AG04449 (cell line): Measurements from ENCODE around the gene NXNL1.

Source experiments
- CTCF ChIA-PET: fragments of 350-600 bp; formaldehyde crosslinking; extraction: SDS; loops from one replicate; lab custom pipeline; 2021; ENCODE audit warnings: antibody characterized with exemption; lab: Yijun Ruan, JAX
- POLR2A ChIA-PET: fragments of 400-600, 350-600 bp; formaldehyde crosslinking; extraction: SDS; loops from one replicate; lab custom pipeline; 2020; ENCODE audit warnings: antibody characterized with exemption, inconsistent platforms; lab: Yijun Ruan, JAX
- DNase-seq: peaks from one replicate; pipeline ENCODE4 v3.0.0-alpha.2; 2010; ENCODE audit warnings: low read depth, low spot score
- H3K4me3 ChIP-seq: 2 replicates; pipeline ENCODE4 v1.5.1; 2011; ENCODE audit warnings: low read depth, mild to moderate bottlenecking, control low read depth, low read length
- CTCF ChIP-seq: IDR thresholded peaks from one replicate; pipeline ENCODE4 v1.5.1; 2011; ENCODE audit warnings: mild to moderate bottlenecking, moderate library complexity, low read length, control low read depth, inconsistent platforms; ENCODE audit not compliant: insufficient read depth; ENCODE audit errors: missing control alignments

The NXNL1 gene

GRCh38 chr19:17466487-17466850, 5.7 kb upstream of the NXNL1 start:
- H3K4me3 ChIP-seq: no peak overlapping the region
- CTCF ChIA-PET: interaction anchor here (0.7 to 4.1 kb wide), 25 partner anchors 9 to 174 kb away, joined by 3 to 28 read pairs (median 5); partner anchors contain the start of genes ABHD8 and CCDC194
- no peak for TF ChIP-seq CTCF
- POLR2A ChIA-PET: no interaction called here
- no peak for DNase-seq

GRCh38 chr19:17458970-17459369, 1.8 kb downstream of the NXNL1 start:
- ChIA-PET CTCF (interaction anchor here (0.7 to 1.4 kb wide), 5 partner anchors 8 to 115 kb away, joined by 3 to 4 read pairs (median 3); partner anchors contain the start of gene TMEM221), POLR2A (no interaction called here)
- no peak for DNase-seq
- no peak for TF ChIP-seq CTCF
- no peak overlapping the region for H3K4me3 ChIP-seq

GRCh38 chr19:17457616-17458015, 3.1 kb downstream of the NXNL1 start:
- ChIA-PET CTCF (no interaction called here), POLR2A (no interaction called here)
- DNase-seq: no peak
- no peak for TF ChIP-seq CTCF
- H3K4me3 ChIP-seq: no peak overlapping the region

- ChIA-PET POLR2A (no interaction called here), CTCF (interaction anchor here (3.1 kb wide), 1 partner anchor 9 kb away, joined by 28 read pairs; no protein-coding TSS in a partner anchor)
- H3K4me3 ChIP-seq: no peak overlapping the region
- TF ChIP-seq CTCF: no peak
- no peak for DNase-seq
Observed at GRCh38 chr19:17456127-17456526, 4.6 kb downstream of the NXNL1 start.

- no peak overlapping the region for H3K4me3 ChIP-seq
- POLR2A ChIA-PET: no interaction called here
- DNase-seq: no peak
- TF ChIP-seq CTCF: no peak
- CTCF ChIA-PET: interaction anchor here (0.8 to 3.1 kb wide), 6 partner anchors 10 to 330 kb away, joined by 3 to 28 read pairs (median 4); no protein-coding TSS in a partner anchor
Observed at GRCh38 chr19:17455308-17456123, 5.2 kb downstream of the NXNL1 start.

GRCh38 chr19:17454576-17455071, 6.1 kb downstream of the NXNL1 start:
- ChIA-PET CTCF (interaction anchor here (0.6 to 3.1 kb wide), 11 partner anchors 10 to 331 kb away, joined by 3 to 28 read pairs (median 3); no protein-coding TSS in a partner anchor), POLR2A (no interaction called here)
- no peak overlapping the region for H3K4me3 ChIP-seq
- DNase-seq: no peak
- TF ChIP-seq CTCF: no peak
